ENCODE data around the gene TMPRSS7.

Gene TMPRSS7

DNA sequence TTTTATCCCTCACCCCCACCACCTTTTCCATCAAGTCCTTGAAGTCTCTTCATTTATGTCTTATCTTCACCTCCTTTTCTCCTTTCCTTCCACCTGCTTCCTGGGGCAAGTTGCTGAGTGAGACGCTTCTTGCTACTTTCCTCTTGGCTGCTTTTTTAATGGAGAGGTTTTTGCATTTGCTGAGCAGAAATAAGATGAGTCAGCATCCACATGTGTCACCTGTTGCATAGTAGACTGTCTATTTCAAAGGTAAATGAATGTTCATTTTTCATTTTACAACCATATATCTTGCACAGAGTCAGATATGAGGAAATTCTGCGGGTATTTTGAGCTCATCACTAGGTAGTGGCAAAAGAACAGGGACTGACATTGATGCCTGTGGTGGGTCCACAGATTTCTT is 70.2 kb downstream of the TMPRSS7 start:
- DNase-seq: no peak

DNA sequence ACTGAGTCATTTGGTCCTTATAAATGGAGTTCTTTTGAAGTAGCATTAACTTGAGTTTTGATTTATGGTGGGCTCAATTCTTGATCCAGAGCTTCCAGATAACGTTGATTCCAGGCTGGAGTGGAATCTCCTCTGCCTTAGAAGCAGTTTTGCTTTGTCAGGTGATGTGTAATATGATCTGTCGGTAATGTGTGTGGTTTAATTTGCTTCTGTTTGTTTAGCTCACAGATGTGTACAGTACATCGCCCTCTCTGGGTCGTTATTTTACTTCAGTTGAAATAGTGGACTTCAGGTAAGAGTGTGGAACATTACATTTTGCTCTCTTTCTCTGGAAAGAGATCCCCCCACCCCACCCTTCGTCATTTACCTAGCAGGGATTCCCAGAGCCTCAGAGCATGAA is 74.8 kb downstream of the TMPRSS7 start:
- no peak for DNase-seq

GRCh38 chr3:112111785-112112402 is 77.4 kb downstream of the TMPRSS7 start:
- DNase-seq: no peak

- no peak for DNase-seq
Observed at GRCh38 chr3:112114576-112115160, 80.1 kb downstream of the TMPRSS7 start.

- DNase-seq: no peak
Observed at GRCh38 chr3:112115161-112115739, 80.7 kb downstream of the TMPRSS7 start.

- no peak for DNase-seq
Observed at GRCh38 chr3:112115806-112116383, 81.4 kb downstream of the TMPRSS7 start.

DNA sequence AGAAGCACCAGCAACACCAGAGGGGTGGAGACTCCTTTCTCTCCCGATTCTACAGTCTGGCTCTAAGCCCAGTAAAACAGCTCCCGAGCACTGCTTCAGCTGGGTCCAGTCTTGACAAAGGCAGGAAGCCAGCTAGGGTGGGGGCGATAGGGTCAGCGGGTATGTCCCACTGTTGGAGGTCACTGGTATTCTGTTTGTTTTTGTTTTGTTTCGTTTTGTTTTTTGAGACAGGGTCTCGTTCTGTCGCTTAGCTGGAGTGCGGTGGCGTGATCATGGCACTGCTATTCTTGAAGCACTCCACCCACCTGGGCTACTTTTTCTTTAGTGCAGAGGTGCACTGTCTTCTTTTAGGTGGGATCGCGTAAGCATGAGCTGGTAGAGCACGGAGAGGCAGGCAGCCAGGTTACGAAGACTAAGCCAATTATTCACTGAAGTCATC is 82.2 kb downstream of the TMPRSS7 start:
- DNase-seq: no peak

GRCh38 chr3:112117415-112117814 is 82.9 kb downstream of the TMPRSS7 start:
- DNase-seq: no peak

DNA sequence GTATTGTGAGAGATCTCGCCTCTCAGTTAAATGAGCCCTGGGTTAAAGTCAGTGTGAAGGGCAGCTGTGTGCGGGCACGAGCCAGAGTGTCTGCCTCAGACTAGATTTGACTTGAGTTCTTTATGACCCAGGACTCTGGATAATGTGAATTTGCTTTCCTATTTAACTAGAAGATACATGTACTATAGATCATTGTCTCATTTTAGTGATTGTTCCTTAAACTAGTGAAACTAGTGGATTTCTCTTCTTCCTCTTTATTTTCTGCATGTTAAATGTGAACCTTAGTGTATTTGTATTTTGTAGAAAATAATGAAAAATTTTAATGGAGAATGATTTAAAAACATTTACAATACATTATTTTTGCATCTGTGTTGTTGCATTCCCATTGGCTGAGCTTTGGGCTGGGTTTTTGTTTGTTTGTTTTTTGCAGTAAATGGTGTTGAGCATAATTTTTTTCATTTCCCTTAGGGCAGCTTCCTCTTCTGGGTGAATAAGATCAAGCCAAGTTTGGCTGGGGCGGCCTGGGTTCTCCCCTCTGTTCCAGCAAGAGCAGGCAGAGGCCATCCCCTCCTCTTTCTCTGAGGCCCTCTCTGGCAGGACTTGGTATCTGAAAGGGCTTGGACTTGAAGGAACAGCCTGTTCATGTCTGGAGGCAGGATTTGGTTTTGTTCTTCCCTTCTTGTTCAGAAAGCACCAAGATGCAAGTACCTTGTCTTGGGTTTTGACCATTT is 83.5 kb downstream of the TMPRSS7 start:
- DNase-seq: no peak

- no peak for DNase-seq
Observed at GRCh38 chr3:112119962-112120836, 85.7 kb downstream of the TMPRSS7 start.

DNA sequence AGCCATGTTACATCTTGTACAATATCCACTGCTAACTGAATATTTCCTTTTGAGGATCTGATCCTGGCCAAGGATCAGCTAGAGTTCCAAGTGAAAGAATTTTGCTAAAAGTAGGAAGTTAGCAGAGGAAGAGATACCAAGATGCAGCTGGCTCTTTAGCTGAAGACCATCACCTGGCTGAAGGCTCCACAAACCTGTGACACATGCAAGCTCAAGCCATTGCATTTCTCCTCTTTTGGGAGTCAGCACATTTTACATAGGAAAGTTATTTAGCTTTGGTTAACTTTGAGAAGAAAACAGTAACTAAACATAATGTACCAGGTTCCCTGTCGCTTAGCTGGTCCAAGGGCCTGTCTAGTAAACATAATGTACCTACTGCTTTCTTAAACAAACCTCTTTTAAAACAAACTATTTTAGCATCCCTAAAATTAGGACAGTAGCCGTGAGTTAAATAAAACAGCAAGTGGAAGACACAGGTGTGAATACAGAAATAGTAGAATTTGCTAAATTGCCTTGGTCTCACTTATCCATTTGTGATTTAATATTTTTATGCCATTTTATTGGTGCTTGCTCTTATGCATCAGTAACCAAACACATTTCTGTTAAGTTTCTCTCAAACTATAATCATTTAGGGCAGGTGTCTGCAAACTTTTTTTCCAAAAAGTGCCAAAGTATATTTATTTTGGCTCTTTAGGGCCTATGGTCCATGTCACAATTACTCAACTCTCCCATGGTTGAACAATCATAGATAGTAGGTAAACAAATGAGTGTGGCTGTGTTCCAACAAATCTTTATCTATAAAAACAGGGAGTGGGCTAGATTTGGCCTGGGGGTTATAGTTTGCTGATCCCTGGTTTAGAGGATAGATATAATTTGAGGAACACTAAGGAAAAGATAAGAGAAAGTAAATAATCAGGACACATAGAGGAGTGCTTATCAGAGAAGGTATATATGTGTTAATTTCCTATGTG is 87.3 kb downstream of the TMPRSS7 start:
- no peak for DNase-seq

- DNase-seq: no peak
Observed at GRCh38 chr3:112122870-112123269, 88.3 kb downstream of the TMPRSS7 start.

GRCh38 chr3:112123548-112123947 is 89.0 kb downstream of the TMPRSS7 start:
- DNase-seq: no peak

DNA sequence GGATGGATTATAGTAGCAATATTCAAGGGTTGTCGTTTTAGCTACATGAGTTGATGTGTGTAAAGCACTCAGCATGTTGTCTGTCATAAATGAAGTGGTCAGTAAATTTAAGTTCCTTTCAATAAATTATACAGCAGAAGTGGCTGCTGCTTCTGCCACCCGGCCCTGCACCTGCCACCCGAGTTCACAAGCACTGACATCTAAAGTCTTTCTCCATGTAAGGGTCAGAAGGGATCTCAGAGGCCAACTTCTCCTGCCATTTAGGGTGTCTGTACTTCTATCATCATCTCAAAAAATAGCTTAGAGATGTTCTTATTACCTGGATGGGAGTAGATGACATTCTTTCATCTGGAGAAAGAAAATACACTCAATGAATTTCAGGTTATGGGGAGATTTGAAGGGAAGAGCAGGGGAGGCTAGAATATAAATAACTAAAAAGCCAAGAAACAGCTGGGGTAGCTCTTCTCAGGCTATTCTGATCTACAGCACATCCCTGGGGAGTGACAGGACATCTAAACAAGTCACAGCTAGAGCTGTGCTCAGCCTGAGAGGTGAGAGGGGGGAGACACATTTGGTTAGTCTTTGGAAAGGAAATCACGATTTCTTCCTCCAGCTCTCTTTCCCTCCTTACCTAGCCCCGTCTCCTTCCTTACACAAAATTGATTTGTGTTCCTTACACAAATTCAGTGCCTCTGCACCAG is 90.5 kb downstream of the TMPRSS7 start:
- DNase-seq: no peak

GRCh38 chr3:112126511-112126911 is 92.0 kb downstream of the TMPRSS7 start:
- DNase-seq: no peak

DNA sequence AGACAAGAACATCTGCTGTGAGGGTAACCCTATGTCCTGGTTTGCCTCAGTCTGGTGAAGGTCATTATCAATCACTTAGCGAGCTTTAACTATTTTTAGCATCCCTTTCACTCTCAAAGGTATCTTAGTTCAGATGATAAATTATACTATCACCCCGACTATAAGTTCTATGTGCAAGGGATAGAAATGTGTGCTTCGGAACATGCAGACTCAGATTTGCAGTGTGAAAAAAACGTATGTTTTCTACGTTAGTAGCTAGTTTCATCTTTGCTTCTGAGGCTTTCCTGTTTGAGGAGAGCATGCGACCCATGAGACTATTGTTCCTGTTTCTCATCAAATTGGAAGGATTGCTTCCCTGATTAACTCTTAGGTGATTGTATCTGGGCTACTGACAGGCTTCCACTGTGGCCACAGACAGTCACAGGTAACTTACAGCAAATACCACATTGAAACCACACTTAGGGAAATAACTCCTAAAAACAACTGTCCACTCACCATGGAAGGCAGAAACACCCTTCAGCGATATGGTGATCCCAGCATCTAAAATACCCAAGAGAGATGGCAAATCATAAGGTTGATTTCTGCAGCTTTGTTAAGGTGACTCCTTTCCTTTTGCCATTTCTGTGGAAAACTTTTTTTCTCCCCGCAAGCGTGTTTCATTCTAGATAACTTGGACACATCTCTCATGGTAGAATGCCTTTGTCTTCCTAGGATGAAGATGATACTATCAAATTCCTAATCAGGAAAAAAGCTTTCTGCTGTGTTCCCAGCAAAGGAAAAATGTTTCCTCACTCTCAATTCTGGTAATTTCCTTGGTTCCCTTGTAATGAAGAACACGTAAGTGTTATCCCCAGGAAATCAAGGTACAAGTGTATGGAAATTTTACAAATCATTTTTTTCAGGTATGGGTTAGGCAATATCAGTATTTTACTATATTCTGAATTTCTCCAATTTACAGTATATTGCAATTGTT is 93.3 kb downstream of the TMPRSS7 start:
- no peak for DNase-seq

DNA sequence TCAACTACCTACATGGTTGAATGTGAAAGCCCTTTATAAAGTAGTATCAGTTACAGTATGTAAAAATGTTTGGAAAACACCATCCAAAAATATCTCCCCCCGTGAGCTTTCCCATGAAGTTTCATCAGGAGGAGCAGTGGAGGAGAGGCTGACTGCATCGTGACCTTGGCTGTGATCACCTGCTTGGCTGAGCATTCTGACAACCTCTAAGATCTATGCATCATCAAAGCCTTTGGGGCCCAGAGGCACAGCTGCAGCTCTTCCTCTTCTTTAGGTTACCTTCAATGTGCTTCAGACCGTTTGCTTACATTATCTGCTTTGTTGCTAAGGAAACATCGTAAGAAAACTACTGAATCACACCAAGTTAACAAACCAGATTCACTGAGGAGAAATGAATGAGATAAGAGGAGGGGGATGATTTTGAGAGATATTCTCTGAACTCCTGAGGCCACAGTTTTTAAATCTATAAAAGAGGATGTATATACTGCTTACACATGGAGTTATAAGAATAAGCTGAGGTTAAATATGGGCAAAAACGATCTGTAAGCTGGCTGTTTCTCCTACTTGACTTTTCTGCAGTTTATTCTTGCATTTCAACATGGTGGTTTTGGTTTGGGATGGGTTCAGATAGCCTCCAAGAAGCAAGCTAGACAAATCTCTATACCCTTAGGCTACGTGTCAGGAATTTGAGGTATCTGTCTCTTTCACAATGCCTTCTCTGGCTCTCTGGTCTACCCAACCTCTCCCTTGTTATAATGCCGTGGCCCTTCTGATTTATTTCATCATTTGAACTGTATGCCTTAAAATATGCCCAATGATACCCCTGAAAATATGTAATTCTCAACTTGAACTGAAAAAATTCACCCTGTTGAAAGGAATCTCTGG is 94.5 kb downstream of the TMPRSS7 start:
- no peak for DNase-seq

DNA sequence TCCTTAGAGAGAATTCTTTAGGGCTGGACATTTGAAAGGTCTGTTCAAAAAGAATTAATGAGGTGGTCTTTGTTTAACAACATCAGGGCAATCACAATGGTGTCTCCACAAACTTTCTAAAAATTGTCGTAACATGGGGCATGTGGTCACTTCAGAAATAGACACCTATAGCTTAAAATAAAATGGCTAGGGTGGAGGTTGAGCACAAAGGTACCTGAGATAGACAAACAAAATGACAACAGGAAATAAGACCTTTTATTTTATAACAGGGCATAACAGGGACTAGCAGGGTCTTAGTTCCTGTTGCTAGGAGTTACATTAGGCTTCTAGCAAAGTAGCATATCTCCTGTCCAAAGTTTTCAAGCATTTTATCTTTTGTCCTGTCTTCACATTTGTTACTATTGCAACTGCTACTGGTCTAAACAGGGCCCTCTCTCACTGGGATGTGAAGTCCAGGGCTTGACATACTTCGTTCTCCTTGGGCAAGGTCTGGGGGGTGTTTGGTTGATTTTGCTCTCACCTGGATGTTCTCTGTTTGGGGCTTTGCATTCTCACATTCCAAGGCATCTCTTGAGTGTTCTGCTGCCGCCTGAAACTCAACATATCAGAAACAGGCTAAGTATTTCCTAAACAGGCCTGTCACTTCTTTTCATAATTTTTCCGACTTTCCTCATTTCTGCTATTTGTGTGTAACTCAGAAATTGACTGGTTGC is 95.5 kb downstream of the TMPRSS7 start:
- DNase-seq: no peak
